HL-60/S4 treated with phorbol 12-myristate 13-acetate at 8.2 ng/mL for 4 days and 3 days (cell line): ENCODE data around the gene RABL3.
"Not testable (repeated sequence)": the region's sequence is repeated elsewhere in the genome, so short reads cannot be mapped to it uniquely, and the experiment has no call there.

Experiments used
- in situ Hi-C: fragments of 300-500 bp; cut with MboI; formaldehyde crosslinking; loops from 2 replicates; pipeline ENCODE4 v1.15.0; 2022; ENCODE audit warnings: low sequenced_read_pairs

Gene RABL3

DNA sequence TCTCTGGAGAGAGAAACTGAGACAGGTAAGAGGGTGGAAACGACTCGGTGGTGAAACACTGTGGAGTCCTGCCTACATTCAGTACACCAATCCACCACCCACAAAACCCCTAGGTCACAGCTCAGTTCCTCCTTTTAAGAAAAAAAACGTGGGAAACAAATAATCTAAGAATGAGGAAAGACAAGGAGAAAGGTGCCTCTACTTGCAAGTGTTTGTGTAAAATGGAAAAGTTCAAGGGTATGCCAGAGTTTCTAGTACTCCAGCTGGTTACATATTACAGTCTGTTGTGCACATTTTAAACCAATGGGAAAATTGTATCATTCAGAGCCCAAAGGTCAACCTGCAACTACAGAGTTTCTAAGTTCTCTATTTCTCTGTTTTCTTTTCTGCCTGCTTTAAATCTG is 92.5 kb downstream of the RABL3 start:
- in situ Hi-C loops: no loop called here

DNA sequence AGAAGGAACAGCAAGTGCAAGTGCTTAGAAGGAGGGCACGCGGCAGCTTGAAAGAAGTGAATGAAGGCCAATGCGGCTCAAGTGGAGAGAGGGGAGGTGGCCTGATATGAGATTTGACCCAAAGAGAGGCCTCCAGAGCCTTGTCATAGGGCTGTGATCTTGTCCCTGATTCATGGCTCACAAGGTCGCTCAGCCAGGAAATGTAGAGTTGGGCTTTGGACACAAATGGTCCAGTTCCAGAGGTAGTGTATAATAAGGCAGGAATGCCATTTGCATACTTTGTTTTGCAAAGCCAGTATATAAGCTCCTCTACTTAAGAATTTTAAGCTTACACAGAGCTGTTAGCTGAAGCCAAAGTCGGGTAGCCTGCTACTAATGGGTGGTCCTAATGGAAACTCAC is 94.0 kb downstream of the RABL3 start:
- in situ Hi-C loops: no loop called here

- in situ Hi-C loops: no loop called here
These were observed 95.4 kb downstream of the RABL3 start for GRCh38 chr3:120646771-120647432.

DNA sequence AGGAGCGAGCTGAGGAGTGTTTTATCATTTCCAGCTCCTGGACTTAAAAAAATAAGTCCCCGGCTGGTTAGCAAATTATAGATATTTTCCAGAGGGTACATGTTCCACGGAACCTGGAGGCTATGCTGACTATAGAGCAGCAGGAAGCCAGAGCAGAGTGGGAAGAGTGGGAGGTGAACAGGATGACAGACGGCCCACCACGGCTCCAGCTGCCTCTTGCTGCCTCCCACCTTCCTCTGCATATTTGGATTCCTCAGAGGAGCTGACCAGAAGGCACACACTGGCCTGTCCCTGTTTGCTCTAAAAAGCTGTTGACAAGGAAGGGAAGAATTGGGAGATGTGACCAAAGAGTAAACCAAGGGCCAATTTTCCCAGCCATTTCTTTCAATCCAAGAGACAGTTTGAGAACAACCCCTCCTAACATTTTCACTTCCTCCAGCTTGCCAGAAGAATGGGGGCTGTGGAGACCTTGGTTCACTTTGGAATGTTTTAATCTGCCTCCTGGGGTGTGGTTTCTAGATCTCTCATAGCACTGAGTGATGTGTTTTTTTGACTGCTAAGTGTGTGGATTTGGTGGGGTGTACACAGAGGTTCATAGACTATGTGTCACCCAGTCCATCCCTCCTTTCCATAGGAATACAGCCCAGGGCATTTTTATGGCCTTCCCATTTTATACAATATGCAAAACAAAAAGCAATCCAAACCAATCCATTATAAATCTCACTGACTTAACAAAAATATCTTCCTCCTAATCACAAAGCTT is 97.1 kb downstream of the RABL3 start:
- in situ Hi-C loops: no loop called here

GRCh38 chr3:120642368-120642948 is 99.9 kb downstream of the RABL3 start:
- in situ Hi-C loops: no loop called here

GRCh38 chr3:120641696-120642246 is 100.5 kb downstream of the RABL3 start:
- in situ Hi-C loops: no loop called here

GRCh38 chr3:120640231-120640630 is 102.1 kb downstream of the RABL3 start:
- in situ Hi-C loops: no loop called here

DNA sequence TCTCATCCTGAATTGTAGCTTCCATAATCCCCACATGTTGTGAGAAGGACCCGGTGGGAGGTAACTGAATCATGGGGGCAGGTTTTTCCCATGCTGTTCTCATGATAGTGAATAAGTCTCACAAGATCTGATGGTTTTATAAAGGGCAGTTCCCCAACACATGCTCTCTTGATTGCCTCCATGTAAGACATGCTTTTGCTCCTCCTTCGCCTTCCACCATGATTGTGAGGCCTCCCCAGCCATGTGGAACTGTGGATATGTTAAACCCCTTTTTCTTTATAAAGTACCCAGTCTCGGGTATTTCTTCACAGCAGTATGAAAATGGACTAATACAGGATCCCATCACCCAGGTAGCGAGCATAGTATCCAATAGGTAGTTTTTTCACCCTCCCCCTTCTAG is 103.5 kb downstream of the RABL3 start:
- in situ Hi-C loops: not testable (repeated sequence)

DNA sequence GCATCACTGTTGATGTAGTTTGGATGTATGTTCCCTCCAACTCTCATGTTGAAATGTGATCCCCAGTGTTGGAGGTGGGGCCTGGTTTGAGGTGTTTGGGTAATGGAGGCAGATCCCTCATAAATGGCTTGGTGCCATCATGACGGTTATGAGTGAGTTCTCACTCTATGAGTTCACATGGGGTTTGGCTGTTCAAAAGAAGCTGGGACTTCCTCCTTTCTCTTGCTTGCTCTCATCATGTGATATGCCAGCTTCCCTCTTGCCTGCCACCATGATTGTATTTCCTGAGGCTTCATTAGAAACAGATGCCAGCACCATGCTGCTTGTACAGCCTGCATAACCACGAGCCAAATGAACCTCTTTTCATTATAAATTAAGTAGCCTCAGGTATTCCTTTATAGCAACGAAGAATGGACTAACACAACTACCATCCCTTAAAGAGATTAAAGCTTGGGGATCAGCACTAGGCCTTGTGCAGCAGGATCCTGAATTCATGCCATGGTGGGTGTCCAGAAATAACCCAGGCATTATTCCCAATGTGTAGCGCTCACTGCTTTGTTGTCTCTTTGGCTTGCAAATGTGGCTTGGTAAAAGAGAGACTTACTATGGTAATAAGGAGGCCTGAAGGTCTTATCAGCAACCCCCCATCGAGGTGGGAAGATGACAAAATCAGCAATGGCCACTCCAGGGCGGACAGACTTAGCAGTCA is 104.3 kb downstream of the RABL3 start:
- in situ Hi-C loops: no loop called here

- in situ Hi-C loops: no loop called here
These were observed 105.4 kb downstream of the RABL3 start for GRCh38 chr3:120636795-120637401.
